T-cell (primary cell): ENCODE measurements around the gene RIPOR2. TPM values are rescaled to one million over a fixed set of nuclear protein-coding genes. Genes with fewer than 3 reads are reported as not detected.
A peak's percentile ranks its signal among the peaks of the same experiment; 100 is the strongest.
"Not testable (repeated sequence)": the region's sequence is repeated elsewhere in the genome, so short reads cannot be mapped to it uniquely, and the experiment has no call there.

Experiments
- ATAC-seq, 4 experiments: fragments of 200-7000 bp in 3 of 4; fragments of 150-1000 bp in 1 of 4; cut with Tn5 transposase; replicated peaks in 1 of 4; 1 replicate in 3 of 4; 2 replicates in 1 of 4; pipeline ENCODE4 v1.10.0; 2021; ENCODE audit warnings: moderate library complexity in 3 of 4, mild to moderate bottlenecking in 2 of 4, moderate number of reproducible peaks in 1 of 4
- CTCF ChIA-PET, 2 donors: fragments of 300-600 bp; sonication (Branson Sonifier 250); formaldehyde crosslinking; loops; one replicate each; lab custom pipeline; 2022; ENCODE audit warnings: antibody characterized with exemption in 2 of 2; lab: Charles Lee
- POLR2A ChIA-PET, 2 donors: fragments of 300-600 bp; sonication (Branson Sonifier 250); formaldehyde crosslinking; loops; one replicate each; lab custom pipeline; 2022; ENCODE audit warnings: antibody characterized with exemption in 2 of 2; lab: Charles Lee
- DNase-seq, 35 experiments: peaks; one replicate each; pipeline versions ENCODE4 v3.0.0 to v3.0.0-alpha.2; 2013 to 2023
- H3K27ac ChIP-seq: one replicate; pipeline ENCODE4 v1.5.1; 2013; ENCODE audit warnings: low read length
- H3K27me3 ChIP-seq, 2 experiments: replicated peaks in 1 of 2; 1 replicate in 1 of 2; 2 replicates in 1 of 2; pipeline versions ENCODE4 v1.6.1 to v1.7.0; 2013; ENCODE audit warnings: low read length in 1 of 2, mixed read lengths in 1 of 2; ENCODE audit not compliant: control insufficient read depth in 2 of 2, insufficient read depth in 2 of 2; ENCODE audit errors: extremely low read depth in 1 of 2
- H3K36me3 ChIP-seq, 2 donors: 1 replicate in 1 of 2; 2 replicates in 1 of 2; pipeline versions ENCODE4 v1.6.1 to v1.7.0; 2013; ENCODE audit warnings: low read length in 1 of 2; ENCODE audit not compliant: control insufficient read depth in 2 of 2, insufficient read depth in 1 of 2; ENCODE audit errors: extremely low read depth in 1 of 2
- H3K4me1 ChIP-seq, 2 experiments: 1 replicate in 1 of 2; 2 replicates in 1 of 2; pipeline versions ENCODE4 v1.6.1 to v1.7.0; 2013; ENCODE audit warnings: low read length in 2 of 2, mixed read lengths in 1 of 2; ENCODE audit not compliant: insufficient read depth in 2 of 2, control insufficient read depth in 1 of 2; ENCODE audit errors: extremely low read depth in 1 of 2
- H3K4me3 ChIP-seq, 2 donors: 1 replicate in 1 of 2; 2 replicates in 1 of 2; pipeline versions ENCODE4 v1.5.1 to v1.7.0; 2013; ENCODE audit warnings: mild to moderate bottlenecking in 2 of 2, low read length in 1 of 2, moderate library complexity in 1 of 2; ENCODE audit not compliant: control insufficient read depth in 1 of 2; ENCODE audit errors: extremely low read depth in 1 of 2
- H3K9me3 ChIP-seq: 2 replicates; pipeline ENCODE4 v1.7.0; 2013
- H3K27ac Mint-ChIP-seq, 2 donors: one replicate each; pipeline ENCODE4 v1.8.0; 2020 to 2021; ENCODE audit warnings: mild to moderate bottlenecking in 2 of 2, mixed read lengths in 2 of 2
- H3K27me3 Mint-ChIP-seq, 2 donors: one replicate each; pipeline ENCODE4 v1.8.0; 2021 to 2022; ENCODE audit warnings: mixed read lengths in 2 of 2
- H3K36me3 Mint-ChIP-seq: one replicate; pipeline ENCODE4 v1.8.0; 2021; ENCODE audit warnings: mixed read lengths
- H3K4me1 Mint-ChIP-seq, 3 donors: one replicate each; pipeline ENCODE4 v1.8.0; 2020 to 2022; ENCODE audit warnings: mixed read lengths in 3 of 3, mild to moderate bottlenecking in 1 of 3
- H3K4me3 Mint-ChIP-seq, 3 donors: one replicate each; pipeline ENCODE4 v1.8.0; 2020 to 2022; ENCODE audit warnings: mild to moderate bottlenecking in 3 of 3, mixed read lengths in 3 of 3, moderate library complexity in 3 of 3
- H3K9me3 Mint-ChIP-seq, 3 donors: one replicate each; pipeline ENCODE4 v1.8.0; 2020 to 2022; ENCODE audit warnings: mixed read lengths in 3 of 3
- WGBS: methylation state at CpG from one replicate; pipeline ENCODE4 v1.1.5; 2013; ENCODE audit warnings: missing lambda C conversion rate; ENCODE audit not compliant: insufficient coverage; 5-methylcytosine and 5-hydroxymethylcytosine counted together
- total RNA-seq, 35 experiments: library from RNA in 6 of 35; stranded (reverse) in 6 of 35; fragments of 120-200 nt in 1 of 35; gene quantifications; one replicate each; pipeline versions ENCODE4 v1.2.1 to v1.2.4 and lab custom pipeline; 2013 to 2026

RIPOR2 gene
- total RNA-seq, 5 donors from 2014 or later (not counting 1 experiment from before 2014, with no cell fraction given) = 381 to 480 (median 441) TPM

- H3K27me3 ChIP-seq = no peaks in the 10 kb centered on the region
- WGBS = 30% methylated on average over 7 of the region's 12 CpGs
- Mint-ChIP-seq H3K9me3 (no peaks in the 10 kb centered on the region), H3K4me1 (peaks cover 95 to 96% (median 96%) of the 10 kb centered on the region in 3 donors), H3K27ac (peak overlapping the region; percentile 84 to 90), H3K27me3 (no peaks in the 10 kb centered on the region), H3K36me3 (peaks cover 67% of the 10 kb centered on the region), H3K4me3 (peak overlapping the region; percentile 75 to 93 (median 75))
- CTCF ChIA-PET = interaction anchor here (0.5 to 3.6 kb wide), 18 partner anchors 9 to 156 kb away, joined by 3 to 16 read pairs (median 6); partner anchors contain the start of gene RIPOR2 (in 1 of the 2)
- H3K9me3 ChIP-seq = no peaks in the 10 kb centered on the region
- H3K4me3 ChIP-seq = peak overlapping the region; percentile 19 to 20
- H3K36me3 ChIP-seq = peaks cover 0 to 73% of the 10 kb centered on the region in 2 donors
- peak overlapping the region; percentile 55 for H3K27ac ChIP-seq
- POLR2A ChIA-PET = interaction anchor here (0.5 to 3.2 kb wide), 4 partner anchors 8 to 106 kb away, joined by 3 to 15 read pairs (median 4); no protein-coding TSS in a partner anchor
- DNase-seq (peak in 1 of 35 experiments; percentile 5), ATAC-seq (peak; percentile 29 to 59 (median 34))
- H3K4me1 ChIP-seq = peaks cover 69 to 85% of the 10 kb centered on the region in 2 experiments
Measured at GRCh38 chr6:24919056-24919892, 16.5 kb downstream of the RIPOR2 start.

- peak overlapping the region; percentile 75 to 93 (median 75) for H3K4me3 Mint-ChIP-seq
- Histone ChIP-seq H3K9me3 (no peaks in the 10 kb centered on the region), H3K36me3 (peaks cover 0 to 72% of the 10 kb centered on the region in 2 donors), H3K27me3 (no peaks in the 10 kb centered on the region), H3K27ac (peak overlapping the region; percentile 55), H3K4me1 (peaks cover 70 to 85% of the 10 kb centered on the region in 2 experiments), H3K4me3 (peak overlapping the region; percentile 5 to 20)
- H3K27me3 Mint-ChIP-seq = no peaks in the 10 kb centered on the region
- H3K4me1 Mint-ChIP-seq = peaks cover 96 to 97% (median 96%) of the 10 kb centered on the region in 3 donors
- POLR2A ChIA-PET = interaction anchor here (0.5 to 3.2 kb wide), 11 partner anchors 8 to 304 kb away, joined by 3 to 15 read pairs (median 4); no protein-coding TSS in a partner anchor
- 40% methylated on average over 1 of the region's 1 CpG for WGBS
- CTCF ChIA-PET = interaction anchor here (0.6 to 3.6 kb wide), 14 partner anchors 9 to 99 kb away, joined by 3 to 16 read pairs (median 5); partner anchors contain the start of gene RIPOR2 (in 1 of the 2)
- H3K27ac Mint-ChIP-seq = peak overlapping the region; percentile 84 to 90
- H3K36me3 Mint-ChIP-seq = peaks cover 67% of the 10 kb centered on the region
- ATAC-seq = peak in 2 of 4 experiments; percentile 5 to 26
- no peak for DNase-seq
- H3K9me3 Mint-ChIP-seq = no peaks in the 10 kb centered on the region
Measured at GRCh38 chr6:24918641-24919055, 17.1 kb downstream of the RIPOR2 start.

GRCh38 chr6:24916496-24916895 is 19.3 kb downstream of the RIPOR2 start:
- Mint-ChIP-seq H3K36me3 (peaks cover 83% of the 10 kb centered on the region), H3K9me3 (no peaks in the 10 kb centered on the region), H3K27ac (peak overlapping the region; percentile 96 to 98), H3K27me3 (no peaks in the 10 kb centered on the region), H3K4me1 (peaks cover 97 to 100% (median 99%) of the 10 kb centered on the region in 3 donors), H3K4me3 (peak overlapping the region; percentile 11 to 93 (median 15))
- H3K27me3 ChIP-seq = no peaks in the 10 kb centered on the region
- ChIA-PET CTCF (interaction anchor here in 1 of 2 donors (9.5 kb wide), 1 partner anchor 18 kb away, joined by 88 read pairs; the partner anchor contains the start of gene RIPOR2), POLR2A (no interaction called here)
- ATAC-seq (no peak), DNase-seq (no peak)
- no peaks in the 10 kb centered on the region for H3K9me3 ChIP-seq
- 81% methylated on average over 2 of the region's 5 CpGs for WGBS
- H3K4me1 ChIP-seq = peaks cover 79 to 87% of the 10 kb centered on the region in 2 experiments
- peaks cover 0 to 85% of the 10 kb centered on the region in 2 donors for H3K36me3 ChIP-seq
- H3K27ac ChIP-seq = no peak overlapping the region
- no peak overlapping the region for H3K4me3 ChIP-seq

- no peaks in the 10 kb centered on the region for H3K27me3 ChIP-seq
- ATAC-seq = no peak
- H3K4me1 ChIP-seq = peaks cover 78 to 85% of the 10 kb centered on the region in 2 experiments
- no peak for DNase-seq
- no peaks in the 10 kb centered on the region for H3K9me3 Mint-ChIP-seq
- H3K9me3 ChIP-seq = no peaks in the 10 kb centered on the region
- H3K4me3 ChIP-seq = no peak overlapping the region
- H3K4me3 Mint-ChIP-seq = peak overlapping the region; percentile 88 to 93 (median 90)
- no peaks in the 10 kb centered on the region for H3K27me3 Mint-ChIP-seq
- peaks cover 81% of the 10 kb centered on the region for H3K36me3 Mint-ChIP-seq
- POLR2A ChIA-PET = interaction anchor here in 1 of 2 donors (0.9 kb wide), 1 partner anchor 79 kb away, joined by 7 read pairs; no protein-coding TSS in a partner anchor
- H3K27ac Mint-ChIP-seq = peak overlapping the region; percentile 96 to 98
- H3K27ac ChIP-seq = peak overlapping the region; percentile 31
- H3K36me3 ChIP-seq = peaks cover 0 to 84% of the 10 kb centered on the region in 2 donors
- CTCF ChIA-PET = interaction anchor here in 1 of 2 donors (9.5 kb wide), 1 partner anchor 19 kb away, joined by 88 read pairs; the partner anchor contains the start of gene RIPOR2
- H3K4me1 Mint-ChIP-seq = peaks cover 97% of the 10 kb centered on the region in 3 donors
- 86% methylated on average over 2 of the region's 5 CpGs for WGBS
Measured at GRCh38 chr6:24915641-24916040, 20.1 kb downstream of the RIPOR2 start.

GRCh38 chr6:24914082-24914481 is 21.7 kb downstream of the RIPOR2 start:
- H3K9me3 ChIP-seq, DNase-seq, H3K27me3 Mint-ChIP-seq, H3K27me3 ChIP-seq, ATAC-seq, H3K9me3 Mint-ChIP-seq: not testable (repeated sequence)
- H3K36me3 ChIP-seq = peaks cover 0 to 78% of the 10 kb centered on the region in 2 donors
- 74% methylated on average over 3 of the region's 10 CpGs for WGBS
- ChIA-PET POLR2A (interaction anchor here in 1 of 2 donors (0.5 kb wide), 1 partner anchor 20 kb away, joined by 3 read pairs; no protein-coding TSS in a partner anchor), CTCF (interaction anchor here in 1 of 2 donors (1.0 to 9.5 kb wide), 5 partner anchors 11 to 113 kb away, joined by 3 to 88 read pairs (median 5); partner anchors contain the start of gene RIPOR2)
- Mint-ChIP-seq H3K4me3 (peak overlapping the region; percentile 88 to 93 (median 90)), H3K4me1 (peaks cover 96 to 97% (median 96%) of the 10 kb centered on the region in 3 donors), H3K27ac (peak overlapping the region; percentile 96 to 98), H3K36me3 (peaks cover 81% of the 10 kb centered on the region)
- peak overlapping the region; percentile 79 for H3K27ac ChIP-seq
- H3K4me3 ChIP-seq = peak overlapping the region in 1 of 2 donors; percentile 10
- peaks cover 77 to 87% of the 10 kb centered on the region in 2 experiments for H3K4me1 ChIP-seq
